GM13977 (cell line): ENCODE measurements around the gene DNAJB9.
"Not testable (repeated sequence)": the region's sequence is repeated elsewhere in the genome, so short reads cannot be mapped to it uniquely, and the experiment has no call there.

ENCODE experiments used
- DNase-seq: peaks from one replicate; pipeline ENCODE4 v3.0.0; 2012; ENCODE audit warnings: low spot score
- CTCF ChIP-seq: IDR thresholded peaks from 2 replicates; pipeline ENCODE4 v1.5.1; 2012; ENCODE audit warnings: mild to moderate bottlenecking, control low read depth; ENCODE audit not compliant: insufficient read depth; ENCODE audit errors: extremely low read depth, missing control alignments
- in situ Hi-C: fragments of 300-500 bp; cut with MboI; formaldehyde crosslinking; loops from one replicate; pipeline ENCODE4 v1.12.0; 2022; ENCODE audit warnings: low sequenced_read_pairs, low pct_unique_long_range_greater_than_20kb, mixed read lengths, inconsistent platforms; ENCODE audit not compliant: unreplicated experiment

DNAJB9 gene

GRCh38 chr7:108529341-108529740 is 40.3 kb upstream of the DNAJB9 start:
- no peak for TF ChIP-seq CTCF
- DNase-seq: no peak
- in situ Hi-C loops: no loop called here

- in situ Hi-C loops: no loop called here
- no peak for DNase-seq
- no peak for TF ChIP-seq CTCF
Measured at GRCh38 chr7:108533712-108534111, 36.0 kb upstream of the DNAJB9 start.

GRCh38 chr7:108535257-108535656 is 34.4 kb upstream of the DNAJB9 start:
- no peak for DNase-seq
- no peak for TF ChIP-seq CTCF
- in situ Hi-C loops: no loop called here

- no peak for TF ChIP-seq CTCF
- in situ Hi-C loops: no loop called here
- no peak for DNase-seq
Measured at GRCh38 chr7:108535744-108536143, 33.9 kb upstream of the DNAJB9 start.

- TF ChIP-seq CTCF: no peak
- DNase-seq: no peak
- in situ Hi-C loops: no loop called here
Measured at GRCh38 chr7:108537229-108537628, 32.4 kb upstream of the DNAJB9 start.

GRCh38 chr7:108538236-108538635 is 31.4 kb upstream of the DNAJB9 start:
- DNase-seq, in situ Hi-C loops: not testable (repeated sequence)

GRCh38 chr7:108538685-108539084 is 31.0 kb upstream of the DNAJB9 start:
- in situ Hi-C loops, DNase-seq: not testable (repeated sequence)

- DNase-seq: no peak
- no peak for TF ChIP-seq CTCF
- in situ Hi-C loops: no loop called here
Measured at GRCh38 chr7:108541478-108541877, 28.2 kb upstream of the DNAJB9 start.

- in situ Hi-C loops, DNase-seq: not testable (repeated sequence)
Measured at GRCh38 chr7:108548141-108548896, 21.4 kb upstream of the DNAJB9 start.

- in situ Hi-C loops, DNase-seq: not testable (repeated sequence)
Measured at GRCh38 chr7:108556665-108557064, 13.0 kb upstream of the DNAJB9 start.
